A549 (cell line): Measurements from ENCODE around the gene SMO. TPM values are rescaled to one million over a fixed set of nuclear protein-coding genes. Genes with fewer than 3 reads are reported as not detected.

ENCODE experiments used
- ATAC-seq, 2 experiments: fragments of 200-7000 bp in 1 of 2; fragments of >200 bp in 1 of 2; cut with Nextera tagmentation in 1 of 2; cut with Tn5 transposase in 1 of 2; 3 replicates each; pipeline versions ENCODE4 v1.8.0 to v1.9.1; 2018 to 2020; ENCODE audit warnings: mild to moderate bottlenecking in 1 of 2, moderate library complexity in 1 of 2
- CTCF ChIA-PET: fragments of 300-600 bp; sonication (Branson Sonifier 250); formaldehyde crosslinking; extraction: SDS; loops from one replicate; lab custom pipeline; 2021; ENCODE audit warnings: antibody characterized with exemption, inconsistent platforms; lab: Yijun Ruan, JAX
- POLR2A ChIA-PET: fragments of 350-600 bp; formaldehyde crosslinking; extraction: SDS; loops from one replicate; lab custom pipeline; 2021; ENCODE audit warnings: antibody characterized with exemption, inconsistent platforms; lab: Yijun Ruan, JAX
- DNase-seq, 2 experiments: peaks; one replicate each; pipeline versions ENCODE4 v3.0.0 to v3.0.0-alpha.2; 2011 to 2016; ENCODE audit warnings: low read depth in 1 of 2, low spot score in 1 of 2
- FAIRE-seq: peaks from 2 replicates; lab custom pipeline; 2011; peaks lifted over from hg19 to GRCh38; lab: Jason Lieb, UNC
- H3K27ac ChIP-seq, 2 experiments: fragments of >200 bp; sonication (Bioruptor Twin); formaldehyde crosslinking; 3 replicates each; pipeline ENCODE4 v1.5.1; 2016 to 2017
- H3K4me1 ChIP-seq: fragments of >200 bp; sonication (Bioruptor Twin); formaldehyde crosslinking; 3 replicates; pipeline ENCODE4 v1.6.1; 2016
- H3K4me2 ChIP-seq: fragments of >200 bp; sonication (Bioruptor Twin); formaldehyde crosslinking; 3 replicates; pipeline ENCODE4 v1.6.1; 2016
- H3K4me3 ChIP-seq: fragments of >200 bp; sonication (Bioruptor Twin); formaldehyde crosslinking; 3 replicates; pipeline ENCODE4 v1.5.1; 2016
- H3K9me3 ChIP-seq: fragments of >200 bp; sonication (Bioruptor Twin); formaldehyde crosslinking; 3 replicates; pipeline ENCODE4 v1.6.1; 2016
- CEBPB ChIP-seq, 2 experiments: fragments of >200 bp in 1 of 2; sonication (Bioruptor Twin) in 1 of 2; formaldehyde crosslinking in 1 of 2; IDR thresholded peaks; 2 replicates each; pipeline ENCODE4 v1.6.1; 2012 to 2016
- CHD2 ChIP-seq: fragments of 150-350 bp; IDR thresholded peaks from 2 replicates; pipeline ENCODE4 v1.6.1; 2014; ENCODE audit warnings: low read length; ENCODE audit not compliant: partially characterized antibody
- HOXA7 ChIP-seq: fragments of 250-450 bp; sonication (Bioruptor Pico); IDR thresholded peaks from 2 replicates; pipeline ENCODE4 v1.5.0; 2020; ENCODE audit warnings: mild to moderate bottlenecking, moderate library complexity
- HOXB5 ChIP-seq: fragments of 250-450 bp; sonication (Bioruptor Pico); IDR thresholded peaks from 2 replicates; pipeline ENCODE4 v1.5.0; 2020; ENCODE audit warnings: mild to moderate bottlenecking, moderate library complexity
- JUN ChIP-seq, 2 experiments: fragments of >200 bp; sonication (Bioruptor Twin); formaldehyde crosslinking; IDR thresholded peaks; 2 replicates in 1 of 2; 3 replicates in 1 of 2; pipeline ENCODE4 v1.6.1; 2016 to 2017
- MAFK ChIP-seq: fragments of 450-650 bp; IDR thresholded peaks from 2 replicates; pipeline ENCODE4 v1.6.1; 2014; ENCODE audit not compliant: partially characterized antibody
- MAZ ChIP-seq: fragments of 150-350 bp; IDR thresholded peaks from 2 replicates; pipeline ENCODE4 v1.6.1; 2014; ENCODE audit warnings: antibody characterized with exemption, low read depth, low read length, borderline replicate concordance
- TP53 ChIP-seq: fragments of 250-450 bp; sonication (Bioruptor Pico); IDR thresholded peaks from 2 replicates; pipeline ENCODE4 v1.5.0; 2021; ENCODE audit warnings: mild to moderate bottlenecking, moderate library complexity
- USF2 ChIP-seq: fragments of 450-650 bp; IDR thresholded peaks from 2 replicates; pipeline ENCODE4 v1.6.1; 2014; ENCODE audit warnings: antibody characterized with exemption
- ZFP36 ChIP-seq: fragments of 450-650 bp; IDR thresholded peaks from 2 replicates; pipeline ENCODE4 v1.6.1; 2014; ENCODE audit warnings: borderline replicate concordance; ENCODE audit not compliant: partially characterized antibody
- WGBS: methylation state at CpG from one replicate; pipeline ENCODE4 v1.1.6; 2017; ENCODE audit errors: missing lambda C conversion rate; 5-methylcytosine and 5-hydroxymethylcytosine counted together
- polyA plus RNA-seq, 4 experiments: library from polyadenylated mRNA; depleted of rRNA in 3 of 4; stranded (reverse); fragments of >200 nt; fragmentation: RNase III in 1 of 4; extraction: RNeasy Plus Mini Kit Qiagen cat#74134 plus additional on column Dnase treatment in 1 of 4; gene quantifications; 2 replicates in 3 of 4; 3 replicates in 1 of 4; pipeline ENCODE4 v1.2.3, GENCODE V29; 2011 to 2017
- TF ChIP-seq, protein P1 (sequence below): fragments of 200-600 bp; sonication (generic); IDR thresholded peaks from 2 replicates; pipeline ENCODE4 v1.6.1; 2016; ENCODE audit warnings: antibody characterized with exemption, mild to moderate bottlenecking, moderate library complexity
- TF ChIP-seq, protein P2 (sequence below): IDR thresholded peaks from 2 replicates; pipeline ENCODE4 v1.6.1; 2012
- TF ChIP-seq, protein P3 (sequence below): fragments of >200 bp; sonication (Bioruptor Twin); formaldehyde crosslinking; IDR thresholded peaks from 3 replicates; pipeline ENCODE4 v1.6.1; 2016

Gene SMO
- polyA plus RNA-seq, 2 of the 4 experiments (the other 2 are of a cell fraction) = 11.8 to 18.3 TPM

DNA sequence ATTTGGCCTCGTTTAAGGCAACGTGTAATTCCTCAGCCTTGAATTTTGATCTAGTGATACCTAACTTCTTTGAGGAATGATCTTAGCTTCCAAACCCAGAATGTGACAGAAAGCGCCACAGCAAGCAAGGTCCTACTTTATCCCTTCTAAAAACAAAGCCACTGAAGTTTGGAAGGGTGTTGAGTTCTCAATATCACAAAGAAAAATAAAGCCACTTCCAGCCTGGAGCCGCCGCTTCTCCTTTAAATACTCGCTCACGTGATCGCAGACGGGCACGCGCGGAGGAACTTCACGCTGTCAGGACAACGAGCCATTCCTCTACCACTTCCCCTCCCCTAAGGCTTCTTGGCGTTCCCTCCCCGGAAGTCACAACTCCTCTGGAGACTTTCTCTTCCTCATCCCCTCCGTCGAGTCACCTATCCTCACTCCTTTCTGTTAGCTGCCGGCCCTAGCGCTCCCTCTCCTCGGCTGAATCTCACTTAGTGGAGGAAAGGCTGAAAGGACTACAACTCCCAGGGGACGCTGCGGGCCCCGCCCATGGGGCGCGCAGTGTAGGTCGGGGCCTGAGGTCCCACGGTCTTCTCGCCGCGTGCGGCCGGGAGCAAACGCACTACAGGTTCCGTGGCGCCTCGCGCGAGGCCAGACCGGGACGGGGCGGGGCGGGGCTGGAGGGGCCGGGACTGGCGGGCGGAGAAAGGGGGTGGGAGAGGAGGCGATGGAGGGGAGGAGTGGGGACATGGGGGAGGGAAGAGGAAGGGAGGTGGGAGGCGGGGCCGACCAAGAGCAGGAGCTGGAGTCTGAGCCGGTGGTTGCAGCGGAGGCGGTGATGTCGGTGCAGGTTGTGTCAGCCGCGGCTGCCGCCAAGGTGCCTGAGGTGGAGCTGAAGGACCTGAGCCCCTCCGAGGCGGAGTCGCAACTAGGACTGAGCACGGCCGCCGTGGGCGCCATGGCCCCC, 36.1 kb downstream of the SMO start, which contains the start of gene AHCYL2 (continued):
- TF ChIP-seq, protein P1, sequence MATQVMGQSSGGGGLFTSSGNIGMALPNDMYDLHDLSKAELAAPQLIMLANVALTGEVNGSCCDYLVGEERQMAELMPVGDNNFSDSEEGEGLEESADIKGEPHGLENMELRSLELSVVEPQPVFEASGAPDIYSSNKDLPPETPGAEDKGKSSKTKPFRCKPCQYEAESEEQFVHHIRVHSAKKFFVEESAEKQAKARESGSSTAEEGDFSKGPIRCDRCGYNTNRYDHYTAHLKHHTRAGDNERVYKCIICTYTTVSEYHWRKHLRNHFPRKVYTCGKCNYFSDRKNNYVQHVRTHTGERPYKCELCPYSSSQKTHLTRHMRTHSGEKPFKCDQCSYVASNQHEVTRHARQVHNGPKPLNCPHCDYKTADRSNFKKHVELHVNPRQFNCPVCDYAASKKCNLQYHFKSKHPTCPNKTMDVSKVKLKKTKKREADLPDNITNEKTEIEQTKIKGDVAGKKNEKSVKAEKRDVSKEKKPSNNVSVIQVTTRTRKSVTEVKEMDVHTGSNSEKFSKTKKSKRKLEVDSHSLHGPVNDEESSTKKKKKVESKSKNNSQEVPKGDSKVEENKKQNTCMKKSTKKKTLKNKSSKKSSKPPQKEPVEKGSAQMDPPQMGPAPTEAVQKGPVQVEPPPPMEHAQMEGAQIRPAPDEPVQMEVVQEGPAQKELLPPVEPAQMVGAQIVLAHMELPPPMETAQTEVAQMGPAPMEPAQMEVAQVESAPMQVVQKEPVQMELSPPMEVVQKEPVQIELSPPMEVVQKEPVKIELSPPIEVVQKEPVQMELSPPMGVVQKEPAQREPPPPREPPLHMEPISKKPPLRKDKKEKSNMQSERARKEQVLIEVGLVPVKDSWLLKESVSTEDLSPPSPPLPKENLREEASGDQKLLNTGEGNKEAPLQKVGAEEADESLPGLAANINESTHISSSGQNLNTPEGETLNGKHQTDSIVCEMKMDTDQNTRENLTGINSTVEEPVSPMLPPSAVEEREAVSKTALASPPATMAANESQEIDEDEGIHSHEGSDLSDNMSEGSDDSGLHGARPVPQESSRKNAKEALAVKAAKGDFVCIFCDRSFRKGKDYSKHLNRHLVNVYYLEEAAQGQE = peak; percentile 74
- TF ChIP-seq TP53 (no peak), MAFK (no peak), CHD2 (peak; percentile 77), CEBPB (IDR thresholded peaks at IDR 0.05) (no peak), USF2 (peak; percentile 93), JUN (IDR thresholded peaks at IDR 0.05) (peak in 1 of 2 experiments; percentile 73; a peak in 3 of 5 replicates)
- TF ChIP-seq, protein P2, sequence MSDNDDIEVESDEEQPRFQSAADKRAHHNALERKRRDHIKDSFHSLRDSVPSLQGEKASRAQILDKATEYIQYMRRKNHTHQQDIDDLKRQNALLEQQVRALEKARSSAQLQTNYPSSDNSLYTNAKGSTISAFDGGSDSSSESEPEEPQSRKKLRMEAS = peak; percentile 87

- Histone ChIP-seq H3K9me3 (no peaks in the 10 kb centered on the region), H3K4me3 (peak overlapping the region; percentile 97), H3K4me1 (peaks cover 20% of the 10 kb centered on the region; the same call in 2 of the 3 replicates), H3K27ac (peak overlapping the region; percentile 77 to 94), H3K4me2 (peak overlapping the region; percentile 91)
- peak; percentile 60 to 70 for ATAC-seq
- TF ChIP-seq JUN (IDR thresholded peaks at IDR 0.05) = peak in 1 of 2 experiments; percentile 54; a peak in 2 of 5 replicates
- TF ChIP-seq HOXA7 (CRISPR knock-in tag) = no peak
- TF ChIP-seq, protein P3, sequence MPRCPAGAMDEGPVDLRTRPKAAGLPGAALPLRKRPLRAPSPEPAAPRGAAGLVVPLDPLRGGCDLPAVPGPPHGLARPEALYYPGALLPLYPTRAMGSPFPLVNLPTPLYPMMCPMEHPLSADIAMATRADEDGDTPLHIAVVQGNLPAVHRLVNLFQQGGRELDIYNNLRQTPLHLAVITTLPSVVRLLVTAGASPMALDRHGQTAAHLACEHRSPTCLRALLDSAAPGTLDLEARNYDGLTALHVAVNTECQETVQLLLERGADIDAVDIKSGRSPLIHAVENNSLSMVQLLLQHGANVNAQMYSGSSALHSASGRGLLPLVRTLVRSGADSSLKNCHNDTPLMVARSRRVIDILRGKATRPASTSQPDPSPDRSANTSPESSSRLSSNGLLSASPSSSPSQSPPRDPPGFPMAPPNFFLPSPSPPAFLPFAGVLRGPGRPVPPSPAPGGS = 0 out of 3 replicates have a peak, but pooled peaks have one; percentile 4
- no peak for TF ChIP-seq ZFP36
- TF ChIP-seq MAZ = no peak
- TF ChIP-seq HOXB5 (CRISPR knock-in tag) = no peak
- 3% methylated on average over 24 of the region's 60 CpGs for WGBS
- peak; percentile 17 to 48 for DNase-seq
- POLR2A ChIA-PET = interaction anchor here (0.7 to 1.0 kb wide), 2 partner anchors 46 to 143 kb away, joined by 3 to 5 read pairs; no protein-coding TSS in a partner anchor
- FAIRE-seq = no peak
- CTCF ChIA-PET = interaction anchor here (0.6 to 1.8 kb wide), 8 partner anchors 13 to 419 kb away, joined by 3 to 11 read pairs (median 4); no protein-coding TSS in a partner anchor
Observed at GRCh38 chr7:129225206-129225930, 36.9 kb downstream of the SMO start.
